GM12873 (cell line): Measurements from ENCODE around the gene PREPL.

Experiments used
- CTCF ChIP-seq: IDR thresholded peaks from 2 replicates; pipeline ENCODE4 v1.5.1; 2012; ENCODE audit warnings: low read depth, mild to moderate bottlenecking, moderate library complexity, low read length, control low read depth; ENCODE audit not compliant: insufficient read depth; ENCODE audit errors: missing control alignments

Gene PREPL

GRCh38 chr2:44310287-44310686 is 51.0 kb downstream of the PREPL start:
- no peak for TF ChIP-seq CTCF

DNA sequence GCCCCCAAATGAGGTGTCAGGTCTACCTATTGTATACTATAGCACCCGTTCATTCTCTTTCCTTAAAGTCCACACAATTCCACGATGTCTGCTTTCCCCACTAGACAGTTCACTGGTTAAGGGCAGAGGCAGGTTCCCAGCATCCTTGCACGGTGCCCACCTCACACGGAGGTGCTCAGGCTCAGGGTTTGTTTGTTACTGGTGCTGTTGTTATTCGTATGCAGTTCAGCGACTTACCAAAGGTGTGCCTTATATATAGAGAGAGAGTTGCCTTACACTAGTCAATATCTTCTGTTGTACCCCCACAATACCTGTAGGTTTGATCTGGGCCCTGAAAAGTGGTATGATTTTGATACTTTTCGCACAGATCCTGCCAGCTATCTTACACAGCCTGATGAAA is 55.4 kb downstream of the PREPL start:
- TF ChIP-seq CTCF = no peak

- TF ChIP-seq CTCF = no peak
These were observed 57.0 kb downstream of the PREPL start for GRCh38 chr2:44304258-44304657.

DNA sequence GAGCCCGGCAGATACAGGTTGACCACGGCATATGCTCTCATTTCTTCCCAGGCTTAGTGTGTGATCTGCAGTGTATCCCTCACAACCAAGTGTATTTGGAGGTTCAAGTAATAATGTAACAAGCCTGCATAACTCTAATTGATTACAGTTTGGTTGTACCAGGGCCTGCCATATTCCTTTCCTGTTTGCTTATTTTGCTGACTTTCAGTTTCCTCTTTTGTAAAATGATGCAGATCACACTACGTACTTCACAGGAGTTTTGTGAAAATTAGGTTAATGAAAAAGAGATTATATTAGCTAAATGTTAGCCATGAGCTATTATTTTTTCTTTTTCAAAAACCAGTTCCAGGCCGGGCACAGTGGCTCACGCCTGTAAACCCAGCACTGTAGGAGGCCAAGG is 60.2 kb downstream of the PREPL start:
- no peak for TF ChIP-seq CTCF

- no peak for TF ChIP-seq CTCF
These were observed 61.7 kb downstream of the PREPL start for GRCh38 chr2:44299635-44300034.

GRCh38 chr2:44297431-44297830 is 63.9 kb downstream of the PREPL start:
- TF ChIP-seq CTCF = no peak

GRCh38 chr2:44296653-44297052 is 64.6 kb downstream of the PREPL start:
- no peak for TF ChIP-seq CTCF
